ENCODE data around the gene ZMIZ1.

The ZMIZ1 gene

DNA sequence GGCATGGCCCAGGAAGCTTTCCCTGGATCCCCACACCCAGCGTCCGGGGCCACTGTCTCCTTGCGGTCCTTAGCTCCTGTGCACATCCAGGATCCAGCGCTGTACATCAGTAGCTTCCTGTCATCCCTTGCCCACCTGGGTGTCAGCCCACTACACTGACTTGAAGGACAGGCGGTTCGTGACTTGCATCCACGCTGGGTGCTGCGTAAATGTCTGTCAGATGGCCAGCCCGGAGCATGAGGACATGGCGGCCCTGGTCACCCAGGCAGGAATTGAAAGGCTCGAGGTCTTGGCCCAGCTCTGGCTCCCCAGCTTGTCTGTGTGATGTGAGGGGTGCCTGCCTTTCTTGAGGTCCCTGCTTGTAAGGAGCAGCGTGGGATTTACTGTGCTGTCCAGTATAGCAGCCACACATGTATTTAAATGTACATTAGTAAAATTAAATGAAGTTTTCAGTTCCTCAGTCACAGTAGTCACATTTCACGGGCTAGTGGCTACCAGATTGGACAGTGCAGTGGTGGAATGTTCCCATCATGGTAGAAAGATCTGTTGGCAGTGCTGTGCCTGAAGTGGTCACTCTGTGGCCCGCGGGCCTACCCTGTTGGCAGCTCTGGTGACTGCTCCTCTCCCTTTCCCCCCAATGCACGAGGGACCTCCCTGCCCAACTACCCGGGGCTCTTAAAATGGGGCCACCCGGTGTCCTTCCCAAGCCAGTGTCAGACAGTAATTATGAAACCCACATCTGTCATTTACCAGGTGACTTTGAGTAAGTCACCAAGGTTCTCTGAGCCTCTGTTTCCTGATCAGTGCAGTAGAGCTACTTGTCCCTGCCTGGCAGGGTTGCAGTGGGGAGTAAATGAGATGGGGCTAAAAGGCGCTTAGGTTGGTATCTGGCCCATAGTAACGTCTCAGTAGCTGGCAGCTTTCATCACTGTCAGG, 180.7 kb downstream of the ZMIZ1 start:
- peaks cover 5% of the 10 kb centered on the region for H3K4me1 ChIP-seq (ENCODE audit: insufficient read depth, low read length)
- H3K27me3 ChIP-seq (ENCODE audit: insufficient read depth, low read length): no peaks in the 10 kb centered on the region
- H3K36me3 ChIP-seq (ENCODE audit: insufficient read depth, low read length): peaks cover 18% of the 10 kb centered on the region
- H3K4me3 ChIP-seq (ENCODE audit: low read length): no peak overlapping the region
- H3K9me3 ChIP-seq (ENCODE audit: low read length): no peaks in the 10 kb centered on the region
- no peak overlapping the region for H2AFZ ChIP-seq (ENCODE audit: low read depth, low read length)

DNA sequence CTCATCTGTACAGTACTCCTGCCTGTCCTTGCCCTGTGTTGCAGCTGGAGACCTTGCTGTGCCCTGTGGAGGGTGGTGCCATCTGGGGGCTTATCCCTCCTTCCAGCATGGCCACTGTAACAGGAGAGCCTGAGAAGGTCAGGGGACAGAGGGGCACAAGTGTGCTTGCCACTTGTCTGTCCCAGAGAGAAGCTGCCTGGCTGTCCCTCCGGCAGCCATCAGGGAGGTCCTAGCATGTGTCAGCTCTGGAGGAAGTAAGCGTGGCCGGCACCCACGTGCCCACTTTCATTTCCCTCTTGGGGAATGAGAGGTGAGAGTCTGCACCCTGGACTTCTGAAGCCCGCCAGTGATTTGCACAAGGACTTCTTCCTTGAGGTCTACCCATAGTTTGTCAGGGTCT, 181.5 kb downstream of the ZMIZ1 start:
- H3K4me3 ChIP-seq (ENCODE audit: low read length): no peak overlapping the region
- no peaks in the 10 kb centered on the region for H3K9me3 ChIP-seq (ENCODE audit: low read length)
- H3K36me3 ChIP-seq (ENCODE audit: insufficient read depth, low read length): peaks cover 24% of the 10 kb centered on the region
- H2AFZ ChIP-seq (ENCODE audit: low read depth, low read length): no peak overlapping the region
- H3K4me1 ChIP-seq (ENCODE audit: insufficient read depth, low read length): no peaks in the 10 kb centered on the region
- no peaks in the 10 kb centered on the region for H3K27me3 ChIP-seq (ENCODE audit: insufficient read depth, low read length)

DNA sequence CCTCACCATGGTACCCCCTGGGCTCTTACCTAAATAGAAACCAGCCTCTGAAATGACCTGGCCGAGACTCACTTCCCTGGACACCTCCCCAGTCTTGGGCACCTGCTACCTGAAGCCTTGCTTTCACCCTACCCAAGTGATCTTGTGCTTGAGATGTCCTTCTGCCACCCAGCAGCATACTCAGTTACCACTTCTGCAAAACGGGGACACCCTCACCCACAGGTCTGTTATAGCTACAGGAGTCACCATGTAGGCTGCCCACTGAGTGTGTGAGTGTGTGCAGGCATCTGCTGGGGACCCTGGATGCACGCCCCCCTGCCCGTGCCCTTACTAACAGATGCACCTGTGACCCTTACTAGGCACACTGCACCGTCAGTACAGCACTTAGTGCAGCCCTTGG, 183.7 kb downstream of the ZMIZ1 start:
- no peaks in the 10 kb centered on the region for H3K27me3 ChIP-seq (ENCODE audit: insufficient read depth, low read length)
- H3K36me3 ChIP-seq (ENCODE audit: insufficient read depth, low read length): peaks cover 28% of the 10 kb centered on the region
- no peak overlapping the region for H2AFZ ChIP-seq (ENCODE audit: low read depth, low read length)
- no peak overlapping the region for H3K4me3 ChIP-seq (ENCODE audit: low read length)
- H3K9me3 ChIP-seq (ENCODE audit: low read length): no peaks in the 10 kb centered on the region
- no peaks in the 10 kb centered on the region for H3K4me1 ChIP-seq (ENCODE audit: insufficient read depth, low read length)

DNA sequence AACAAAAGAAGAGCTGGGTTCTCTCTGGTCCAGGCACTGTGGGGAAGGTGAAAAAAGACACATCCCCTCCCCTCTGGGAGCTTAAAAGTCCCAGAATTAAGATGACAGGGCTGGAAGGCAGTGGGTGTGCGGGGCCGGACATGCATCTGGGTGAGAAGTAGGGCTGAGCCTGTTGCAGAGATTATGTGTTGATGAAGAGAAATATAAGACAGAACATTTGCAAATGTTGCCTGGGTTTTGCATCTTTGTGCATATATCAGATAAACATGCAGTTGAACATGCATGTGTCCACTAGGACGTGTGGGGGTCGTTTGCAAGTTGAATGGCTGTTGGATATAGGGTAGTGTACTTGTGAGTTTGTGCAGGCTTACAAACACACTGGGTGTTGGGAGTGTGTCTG, 184.2 kb downstream of the ZMIZ1 start:
- Histone ChIP-seq H3K9me3 (ENCODE audit: low read length) (no peaks in the 10 kb centered on the region), H2AFZ (ENCODE audit: low read depth, low read length) (no peak overlapping the region), H3K27me3 (ENCODE audit: insufficient read depth, low read length) (no peaks in the 10 kb centered on the region), H3K4me3 (ENCODE audit: low read length) (no peak overlapping the region), H3K36me3 (ENCODE audit: insufficient read depth, low read length) (peaks cover 29% of the 10 kb centered on the region), H3K4me1 (ENCODE audit: insufficient read depth, low read length) (no peaks in the 10 kb centered on the region)

DNA sequence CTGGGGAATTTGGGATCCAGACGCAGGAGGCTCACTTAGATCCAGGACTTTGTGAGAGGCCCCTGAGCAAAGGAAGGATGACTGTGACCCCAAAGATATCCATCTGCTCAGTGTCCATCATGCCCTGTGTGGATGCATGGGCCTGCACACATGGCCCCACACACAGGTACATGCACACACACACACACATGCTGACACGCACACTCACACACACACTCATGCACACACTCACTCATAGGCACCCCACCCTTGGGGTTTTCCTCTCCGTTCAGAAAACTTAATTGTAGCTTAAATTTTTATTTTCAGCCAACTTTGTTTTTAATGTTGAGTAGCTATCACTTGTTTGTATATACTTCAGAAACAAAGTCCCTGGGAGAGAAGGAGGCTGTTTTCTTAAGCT, 184.9 kb downstream of the ZMIZ1 start:
- Histone ChIP-seq H3K36me3 (ENCODE audit: insufficient read depth, low read length) (peaks cover 33% of the 10 kb centered on the region), H3K9me3 (ENCODE audit: low read length) (no peaks in the 10 kb centered on the region), H2AFZ (ENCODE audit: low read depth, low read length) (no peak overlapping the region), H3K4me1 (ENCODE audit: insufficient read depth, low read length) (no peaks in the 10 kb centered on the region), H3K27me3 (ENCODE audit: insufficient read depth, low read length) (no peaks in the 10 kb centered on the region), H3K4me3 (ENCODE audit: low read length) (no peak overlapping the region)

DNA sequence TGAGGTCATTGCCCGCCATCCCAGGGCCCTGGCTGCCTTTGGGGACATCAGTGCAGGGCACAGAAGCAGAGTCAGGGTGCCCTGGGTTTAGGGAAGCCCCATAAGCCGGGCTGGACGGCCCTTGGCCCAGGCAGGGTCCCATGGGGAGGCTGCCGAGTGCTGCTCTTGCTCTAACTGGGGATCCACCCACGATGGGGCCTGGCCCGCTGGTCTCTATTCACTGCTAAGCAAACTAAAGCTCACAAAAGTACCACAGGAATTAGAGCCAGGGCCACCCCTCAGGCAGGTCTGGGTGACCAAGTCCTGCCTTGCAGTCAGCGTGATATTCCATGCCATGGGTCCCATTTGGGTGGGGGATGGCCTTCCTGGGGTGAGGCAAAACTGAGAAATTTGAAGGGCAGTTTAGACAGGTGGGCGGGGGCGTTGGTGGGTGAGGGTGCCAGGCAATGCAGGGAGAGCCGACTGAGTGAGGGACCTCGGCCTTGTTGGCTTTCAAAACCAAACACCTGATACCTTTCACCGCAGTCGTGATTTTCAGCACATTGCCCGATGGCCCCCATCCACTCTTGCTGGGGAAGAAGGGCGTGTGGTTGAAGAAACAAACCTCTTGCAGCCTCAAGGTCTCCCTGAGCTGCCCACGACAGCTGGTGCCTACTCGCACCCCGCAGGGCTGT, 185.7 kb downstream of the ZMIZ1 start:
- Histone ChIP-seq H3K27me3 (ENCODE audit: insufficient read depth, low read length) (no peaks in the 10 kb centered on the region), H3K4me3 (ENCODE audit: low read length) (no peak overlapping the region), H3K36me3 (ENCODE audit: insufficient read depth, low read length) (peaks cover 33% of the 10 kb centered on the region), H3K4me1 (ENCODE audit: insufficient read depth, low read length) (no peaks in the 10 kb centered on the region), H2AFZ (ENCODE audit: low read depth, low read length) (no peak overlapping the region), H3K9me3 (ENCODE audit: low read length) (no peaks in the 10 kb centered on the region)

DNA sequence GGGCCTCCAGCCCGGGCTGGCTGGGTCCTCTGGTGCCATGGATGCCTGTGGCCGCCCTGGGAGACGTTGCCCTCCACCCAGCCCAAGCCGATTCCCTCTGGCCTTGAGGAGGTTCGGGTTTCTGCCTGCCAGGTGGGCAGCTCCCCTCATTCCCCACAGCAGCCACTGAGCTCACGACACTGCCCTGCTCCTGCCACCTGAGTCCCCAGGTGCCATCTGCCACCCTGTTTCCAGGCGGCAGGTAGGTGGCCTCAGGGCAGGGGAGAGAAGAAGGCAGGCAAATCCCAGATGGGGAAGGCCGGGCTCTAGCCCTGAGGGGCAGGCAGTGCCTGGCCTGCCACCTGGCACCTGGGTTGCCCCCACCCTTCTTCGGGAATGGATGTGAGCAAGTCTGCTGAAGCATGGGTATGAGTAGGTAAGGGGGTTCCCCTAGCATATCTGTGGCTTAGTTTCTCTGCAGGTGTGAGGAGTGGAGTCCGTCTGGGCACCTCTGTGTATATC, 186.3 kb downstream of the ZMIZ1 start:
- Histone ChIP-seq H3K4me3 (ENCODE audit: low read length) (no peak overlapping the region), H3K4me1 (ENCODE audit: insufficient read depth, low read length) (peaks cover 4% of the 10 kb centered on the region), H2AFZ (ENCODE audit: low read depth, low read length) (no peak overlapping the region), H3K27me3 (ENCODE audit: insufficient read depth, low read length) (no peaks in the 10 kb centered on the region), H3K9me3 (ENCODE audit: low read length) (no peaks in the 10 kb centered on the region), H3K36me3 (ENCODE audit: insufficient read depth, low read length) (peaks cover 33% of the 10 kb centered on the region)

DNA sequence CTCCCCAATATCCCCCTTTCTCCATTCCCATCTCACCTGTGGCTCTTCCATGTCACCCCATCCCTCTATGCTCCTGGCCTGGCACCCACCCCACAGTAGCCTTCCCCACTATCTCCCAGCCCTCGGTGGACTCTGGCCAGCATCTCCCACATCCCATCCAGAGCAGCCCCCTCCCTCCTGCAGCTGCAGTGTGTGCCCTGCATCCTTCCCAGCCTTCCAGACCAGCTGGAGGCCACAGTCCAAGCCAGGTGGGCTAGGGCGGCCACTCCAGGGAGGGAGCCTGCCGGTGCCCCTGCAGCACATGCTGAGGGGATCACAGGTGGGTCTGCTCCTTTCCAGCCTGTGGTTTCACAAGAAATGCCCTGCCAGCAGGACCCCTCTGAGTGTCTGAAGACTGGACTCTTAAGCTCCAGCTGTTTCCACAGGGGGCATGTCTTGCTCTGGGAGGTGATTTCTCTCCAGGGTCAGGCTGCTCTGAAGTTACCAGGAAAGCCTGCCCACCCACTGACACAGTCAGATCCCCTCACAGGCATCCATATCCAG, 187.6 kb downstream of the ZMIZ1 start:
- Histone ChIP-seq H3K36me3 (ENCODE audit: insufficient read depth, low read length) (peaks cover 33% of the 10 kb centered on the region), H3K9me3 (ENCODE audit: low read length) (no peaks in the 10 kb centered on the region), H3K4me1 (ENCODE audit: insufficient read depth, low read length) (peaks cover 17% of the 10 kb centered on the region), H3K27me3 (ENCODE audit: insufficient read depth, low read length) (no peaks in the 10 kb centered on the region), H3K4me3 (ENCODE audit: low read length) (no peak overlapping the region), H2AFZ (ENCODE audit: low read depth, low read length) (no peak overlapping the region)

DNA sequence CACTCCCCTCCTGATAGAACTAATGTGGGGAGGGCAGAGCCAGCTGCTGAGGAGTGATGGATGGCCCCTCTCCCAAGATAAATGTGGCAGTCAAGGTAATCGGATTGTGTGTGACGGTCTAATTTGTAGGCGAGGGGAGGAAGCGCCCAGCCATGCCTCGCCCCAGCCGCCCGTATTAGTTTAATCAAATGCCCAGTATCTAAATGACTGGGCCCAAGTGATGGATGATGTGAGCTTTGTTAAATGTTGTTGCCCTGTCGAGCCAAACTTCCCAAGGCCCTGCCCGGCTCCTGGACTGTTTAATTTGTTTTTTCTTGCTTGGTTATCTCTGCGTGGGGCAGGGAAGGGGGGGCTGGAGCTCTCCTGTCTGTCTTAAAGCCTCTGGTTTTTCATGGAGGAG, 190.1 kb downstream of the ZMIZ1 start:
- Histone ChIP-seq H3K4me1 (ENCODE audit: insufficient read depth, low read length) (peaks cover 24% of the 10 kb centered on the region), H3K4me3 (ENCODE audit: low read length) (no peak overlapping the region), H3K9me3 (ENCODE audit: low read length) (no peaks in the 10 kb centered on the region), H3K36me3 (ENCODE audit: insufficient read depth, low read length) (peaks cover 28% of the 10 kb centered on the region), H3K27me3 (ENCODE audit: insufficient read depth, low read length) (no peaks in the 10 kb centered on the region), H2AFZ (ENCODE audit: low read depth, low read length) (no peak overlapping the region)

DNA sequence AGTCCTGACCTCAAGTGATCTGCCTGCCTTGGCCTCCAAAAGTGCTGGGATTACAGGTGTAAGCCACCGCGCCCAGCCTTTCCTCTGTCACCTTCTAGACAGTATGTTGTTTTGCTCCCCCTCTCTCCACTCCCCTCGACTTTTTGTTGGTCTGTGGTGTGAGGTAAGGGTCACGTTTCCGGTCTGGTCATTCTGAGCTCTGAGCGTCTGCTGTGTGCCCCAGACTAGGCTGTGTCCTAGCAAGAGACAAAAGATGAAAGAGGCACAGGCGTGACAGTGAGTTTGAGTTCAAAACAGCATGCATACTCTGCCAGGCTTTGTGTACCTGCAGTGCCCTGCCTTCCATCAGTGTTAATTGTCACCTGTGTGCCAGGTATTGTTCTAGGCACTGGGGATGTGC, 191.1 kb downstream of the ZMIZ1 start:
- H3K36me3 ChIP-seq (ENCODE audit: insufficient read depth, low read length): peaks cover 26% of the 10 kb centered on the region
- H3K4me1 ChIP-seq (ENCODE audit: insufficient read depth, low read length): peaks cover 27% of the 10 kb centered on the region
- H2AFZ ChIP-seq (ENCODE audit: low read depth, low read length): no peak overlapping the region
- H3K27me3 ChIP-seq (ENCODE audit: insufficient read depth, low read length): no peaks in the 10 kb centered on the region
- no peaks in the 10 kb centered on the region for H3K9me3 ChIP-seq (ENCODE audit: low read length)
- H3K4me3 ChIP-seq (ENCODE audit: low read length): no peak overlapping the region

DNA sequence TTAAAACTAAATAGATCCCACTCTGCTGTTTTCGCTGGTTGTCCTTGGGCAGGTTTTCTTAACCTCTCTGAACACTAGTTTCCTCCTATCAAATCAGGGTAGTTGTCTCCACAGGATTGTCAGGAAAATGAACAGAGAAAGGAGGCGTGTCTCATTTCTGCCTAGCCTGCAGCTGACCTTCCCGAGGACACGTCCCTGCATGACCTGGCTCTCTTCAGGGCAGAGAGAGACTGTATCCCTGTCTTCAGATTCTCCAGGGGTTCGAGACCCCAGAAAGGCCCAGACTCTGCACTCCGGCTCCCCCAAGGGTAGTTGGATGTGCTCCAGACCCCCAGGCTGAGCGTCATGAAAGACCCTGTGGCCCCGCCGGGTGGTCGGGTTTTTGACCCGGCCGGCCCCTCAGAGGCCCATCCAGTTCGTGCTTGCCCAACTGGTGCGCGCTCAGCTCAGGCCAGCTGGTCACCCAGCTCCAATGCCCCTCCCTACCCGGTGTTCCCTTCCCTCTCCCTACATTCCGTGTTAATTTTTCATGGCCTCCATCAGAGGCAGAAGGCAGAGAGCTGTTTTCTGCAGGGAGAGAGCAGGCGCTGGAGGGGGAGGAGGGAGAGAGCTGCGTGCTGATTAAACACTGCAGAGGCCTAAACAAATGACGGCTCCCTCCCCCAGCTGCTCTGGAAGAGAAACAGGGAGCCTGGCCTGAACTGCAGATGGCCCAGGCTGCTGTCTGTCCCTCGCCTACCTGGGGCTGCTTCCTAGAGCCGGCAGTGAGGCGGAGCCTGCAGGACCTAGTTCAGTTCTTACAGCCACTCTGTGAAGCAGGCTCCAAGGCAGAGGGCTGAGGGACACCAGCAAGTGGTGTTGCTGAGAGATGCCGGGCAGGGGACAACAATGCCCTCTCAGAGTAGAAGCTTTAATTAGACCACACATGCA, 192.3 kb downstream of the ZMIZ1 start:
- H2AFZ ChIP-seq (ENCODE audit: low read depth, low read length): no peak overlapping the region
- peaks cover 31% of the 10 kb centered on the region for H3K4me1 ChIP-seq (ENCODE audit: insufficient read depth, low read length)
- H3K27me3 ChIP-seq (ENCODE audit: insufficient read depth, low read length): no peaks in the 10 kb centered on the region
- H3K4me3 ChIP-seq (ENCODE audit: low read length): no peak overlapping the region
- peaks cover 20% of the 10 kb centered on the region for H3K36me3 ChIP-seq (ENCODE audit: insufficient read depth, low read length)
- no peaks in the 10 kb centered on the region for H3K9me3 ChIP-seq (ENCODE audit: low read length)

DNA sequence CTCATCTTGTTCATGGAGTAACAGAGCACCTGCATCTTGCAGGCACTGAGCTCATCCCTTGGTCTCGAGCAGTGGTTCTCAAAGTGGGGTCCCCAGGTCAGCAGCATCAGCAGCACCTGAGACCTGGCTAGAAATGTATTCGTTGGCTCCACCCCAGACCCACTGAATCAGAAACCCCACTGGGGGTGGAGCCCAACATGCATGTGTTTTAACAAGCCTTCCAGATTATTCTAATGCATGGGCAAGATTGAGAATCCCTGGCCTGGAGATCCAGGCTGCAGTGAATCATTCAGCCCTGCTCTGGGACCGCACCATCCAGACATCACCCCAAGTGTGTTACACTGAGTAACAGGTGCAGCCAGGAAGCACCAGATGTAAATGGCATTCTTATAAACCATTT, 193.4 kb downstream of the ZMIZ1 start:
- peaks cover 31% of the 10 kb centered on the region for H3K4me1 ChIP-seq (ENCODE audit: insufficient read depth, low read length)
- no peaks in the 10 kb centered on the region for H3K27me3 ChIP-seq (ENCODE audit: insufficient read depth, low read length)
- H3K36me3 ChIP-seq (ENCODE audit: insufficient read depth, low read length): peaks cover 14% of the 10 kb centered on the region
- H3K4me3 ChIP-seq (ENCODE audit: low read length): no peak overlapping the region
- H3K9me3 ChIP-seq (ENCODE audit: low read length): no peaks in the 10 kb centered on the region
- no peak overlapping the region for H2AFZ ChIP-seq (ENCODE audit: low read depth, low read length)
